T-helper 1 cell treated with Interleukin-12 subunit alpha and Interleukin-12 subunit beta and Interleukin-4 antibody, amounts not matched to agents 30 μg/mL and 1 μg/mL, for 36 hours (primary cell): ENCODE results near the gene MRPS27.
A peak's percentile ranks its signal among the peaks of the same experiment; 100 is the strongest.

Experiments used
- H3K27ac Mint-ChIP-seq: one replicate; pipeline ENCODE4 v1.8.0; 2021; ENCODE audit warnings: mild to moderate bottlenecking, mixed read lengths
- H3K27me3 Mint-ChIP-seq: one replicate; pipeline ENCODE4 v1.8.0; 2021; ENCODE audit warnings: low read depth, mixed read lengths
- H3K36me3 Mint-ChIP-seq: one replicate; pipeline ENCODE4 v1.8.0; 2021; ENCODE audit warnings: low read depth, mixed read lengths
- H3K4me1 Mint-ChIP-seq: one replicate; pipeline ENCODE4 v1.8.0; 2021; ENCODE audit warnings: low read depth, mixed read lengths
- H3K4me3 Mint-ChIP-seq: one replicate; pipeline ENCODE4 v1.8.0; 2021; ENCODE audit warnings: mild to moderate bottlenecking, moderate library complexity, mixed read lengths
- H3K9me3 Mint-ChIP-seq: one replicate; pipeline ENCODE4 v1.8.0; 2021; ENCODE audit warnings: mixed read lengths

Gene MRPS27

GRCh38 chr5:72246954-72247442 is 73.0 kb downstream of the MRPS27 start:
- H3K27ac Mint-ChIP-seq = no peak overlapping the region
- no peaks in the 10 kb centered on the region for H3K9me3 Mint-ChIP-seq
- H3K36me3 Mint-ChIP-seq = no peaks in the 10 kb centered on the region
- H3K27me3 Mint-ChIP-seq = no peaks in the 10 kb centered on the region
- no peak overlapping the region for H3K4me3 Mint-ChIP-seq
- peaks cover 11% of the 10 kb centered on the region for H3K4me1 Mint-ChIP-seq

- H3K27ac Mint-ChIP-seq = no peak overlapping the region
- no peaks in the 10 kb centered on the region for H3K36me3 Mint-ChIP-seq
- H3K9me3 Mint-ChIP-seq = no peaks in the 10 kb centered on the region
- H3K27me3 Mint-ChIP-seq = no peaks in the 10 kb centered on the region
- H3K4me3 Mint-ChIP-seq = no peak overlapping the region
- H3K4me1 Mint-ChIP-seq = peaks cover 11% of the 10 kb centered on the region
These were observed 74.0 kb downstream of the MRPS27 start for GRCh38 chr5:72245951-72246532.

GRCh38 chr5:72245546-72245945 is 74.5 kb downstream of the MRPS27 start:
- Mint-ChIP-seq H3K27ac (no peak overlapping the region), H3K36me3 (no peaks in the 10 kb centered on the region), H3K27me3 (no peaks in the 10 kb centered on the region), H3K4me3 (no peak overlapping the region), H3K4me1 (peaks cover 11% of the 10 kb centered on the region), H3K9me3 (no peaks in the 10 kb centered on the region)

- H3K4me1 Mint-ChIP-seq = peaks cover 11% of the 10 kb centered on the region
- no peaks in the 10 kb centered on the region for H3K36me3 Mint-ChIP-seq
- no peak overlapping the region for H3K27ac Mint-ChIP-seq
- no peak overlapping the region for H3K4me3 Mint-ChIP-seq
- H3K27me3 Mint-ChIP-seq = no peaks in the 10 kb centered on the region
- no peaks in the 10 kb centered on the region for H3K9me3 Mint-ChIP-seq
These were observed 75.1 kb downstream of the MRPS27 start for GRCh38 chr5:72244862-72245371.

- Mint-ChIP-seq H3K4me3 (no peak overlapping the region), H3K27me3 (no peaks in the 10 kb centered on the region), H3K27ac (no peak overlapping the region), H3K36me3 (no peaks in the 10 kb centered on the region), H3K9me3 (no peaks in the 10 kb centered on the region), H3K4me1 (peaks cover 11% of the 10 kb centered on the region)
These were observed 76.3 kb downstream of the MRPS27 start for GRCh38 chr5:72243706-72244105.

- Mint-ChIP-seq H3K36me3 (no peaks in the 10 kb centered on the region), H3K9me3 (no peaks in the 10 kb centered on the region), H3K27me3 (peaks cover 8% of the 10 kb centered on the region), H3K4me1 (peaks cover 11% of the 10 kb centered on the region), H3K4me3 (no peak overlapping the region), H3K27ac (no peak overlapping the region)
These were observed 77.1 kb downstream of the MRPS27 start for GRCh38 chr5:72242796-72243475.

GRCh38 chr5:72241346-72242003 is 78.6 kb downstream of the MRPS27 start:
- H3K27me3 Mint-ChIP-seq = peaks cover 12% of the 10 kb centered on the region
- H3K27ac Mint-ChIP-seq = no peak overlapping the region
- H3K9me3 Mint-ChIP-seq = no peaks in the 10 kb centered on the region
- peaks cover 9% of the 10 kb centered on the region for H3K36me3 Mint-ChIP-seq
- peaks cover 11% of the 10 kb centered on the region for H3K4me1 Mint-ChIP-seq
- H3K4me3 Mint-ChIP-seq = no peak overlapping the region

GRCh38 chr5:72238712-72239445 is 81.2 kb downstream of the MRPS27 start:
- Mint-ChIP-seq H3K4me3 (no peak overlapping the region), H3K27ac (no peak overlapping the region), H3K27me3 (peaks cover 14% of the 10 kb centered on the region), H3K9me3 (no peaks in the 10 kb centered on the region), H3K36me3 (peaks cover 18% of the 10 kb centered on the region), H3K4me1 (peaks cover 18% of the 10 kb centered on the region)

- H3K4me3 Mint-ChIP-seq = no peak overlapping the region
- H3K36me3 Mint-ChIP-seq = peaks cover 21% of the 10 kb centered on the region
These were observed 82.2 kb downstream of the MRPS27 start for GRCh38 chr5:72237879-72238278.

GRCh38 chr5:72237415-72237814 is 82.6 kb downstream of the MRPS27 start:
- Mint-ChIP-seq H3K9me3 (no peaks in the 10 kb centered on the region), H3K36me3 (peaks cover 22% of the 10 kb centered on the region), H3K27ac (no peak overlapping the region)

More at GRCh38 chr5:72237879-72238278, 82.2 kb downstream of the MRPS27 start:
- Mint-ChIP-seq H3K27me3 (peaks cover 14% of the 10 kb centered on the region), H3K4me1 (peaks cover 21% of the 10 kb centered on the region), H3K27ac (no peak overlapping the region), H3K9me3 (no peaks in the 10 kb centered on the region)

GRCh38 chr5:72235725-72236124 is 84.3 kb downstream of the MRPS27 start:
- Mint-ChIP-seq H3K36me3 (peaks cover 34% of the 10 kb centered on the region), H3K27me3 (peaks cover 24% of the 10 kb centered on the region), H3K9me3 (no peaks in the 10 kb centered on the region), H3K27ac (no peak overlapping the region), H3K4me3 (no peak overlapping the region), H3K4me1 (peaks cover 33% of the 10 kb centered on the region)

More at GRCh38 chr5:72237415-72237814, 82.6 kb downstream of the MRPS27 start:
- Mint-ChIP-seq H3K4me1 (peaks cover 25% of the 10 kb centered on the region), H3K27me3 (peaks cover 14% of the 10 kb centered on the region), H3K4me3 (no peak overlapping the region)

- H3K4me1 Mint-ChIP-seq = peaks cover 33% of the 10 kb centered on the region
- peaks cover 40% of the 10 kb centered on the region for H3K36me3 Mint-ChIP-seq
- H3K4me3 Mint-ChIP-seq = no peak overlapping the region
- H3K27me3 Mint-ChIP-seq = peaks cover 30% of the 10 kb centered on the region
- H3K27ac Mint-ChIP-seq = no peak overlapping the region
- no peaks in the 10 kb centered on the region for H3K9me3 Mint-ChIP-seq
These were observed 85.2 kb downstream of the MRPS27 start for GRCh38 chr5:72234868-72235267.

- Mint-ChIP-seq H3K9me3 (no peaks in the 10 kb centered on the region), H3K36me3 (peaks cover 40% of the 10 kb centered on the region), H3K4me1 (peaks cover 33% of the 10 kb centered on the region), H3K4me3 (no peak overlapping the region), H3K27ac (peak overlapping the region; percentile 1), H3K27me3 (peaks cover 30% of the 10 kb centered on the region)
These were observed 85.8 kb downstream of the MRPS27 start for GRCh38 chr5:72234265-72234700.

- Mint-ChIP-seq H3K4me3 (no peak overlapping the region), H3K9me3 (no peaks in the 10 kb centered on the region), H3K4me1 (peaks cover 33% of the 10 kb centered on the region), H3K27me3 (peaks cover 33% of the 10 kb centered on the region), H3K27ac (no peak overlapping the region), H3K36me3 (peaks cover 42% of the 10 kb centered on the region)
These were observed 86.2 kb downstream of the MRPS27 start for GRCh38 chr5:72233835-72234234.
